Keratinocyte (primary cell): ENCODE measurements around the gene GPR173. TPM values are rescaled to one million over a fixed set of nuclear protein-coding genes. Genes with fewer than 3 reads are reported as not detected.
A peak's percentile ranks its signal among the peaks of the same experiment; 100 is the strongest.

Experiments
- DNase-seq: peaks from one replicate; pipeline ENCODE4 v3.0.0-alpha.2; 2011; ENCODE audit warnings: low read depth, missing footprints, low spot score
- FAIRE-seq: peaks from 2 replicates; lab custom pipeline; 2011; peaks lifted over from hg19 to GRCh38; lab: Jason Lieb, UNC
- H2AFZ ChIP-seq: 2 replicates; pipeline ENCODE4 v1.6.0; 2012; ENCODE audit warnings: low read length, control low read depth, inconsistent platforms; ENCODE audit not compliant: control insufficient read depth
- H3K27ac ChIP-seq: 2 replicates; pipeline ENCODE4 v1.5.1; 2011; ENCODE audit warnings: low read length; ENCODE audit not compliant: control insufficient read depth, insufficient read depth
- H3K27me3 ChIP-seq: 3 replicates; pipeline ENCODE4 v1.6.0; 2011; ENCODE audit warnings: low read length; ENCODE audit not compliant: control insufficient read depth, insufficient read depth; ENCODE audit errors: extremely low read depth
- H3K36me3 ChIP-seq, 2 experiments: 2 replicates in 1 of 2; 3 replicates in 1 of 2; pipeline ENCODE4 v1.5.1; 2011; ENCODE audit warnings: low read length in 2 of 2, mild to moderate bottlenecking in 1 of 2; ENCODE audit not compliant: control insufficient read depth in 2 of 2, insufficient read depth in 2 of 2; ENCODE audit errors: extremely low read depth in 1 of 2
- H3K4me1 ChIP-seq: 3 replicates; pipeline ENCODE4 v1.5.1; 2011; ENCODE audit warnings: low read length; ENCODE audit not compliant: control insufficient read depth, insufficient read depth; ENCODE audit errors: extremely low read depth
- H3K4me2 ChIP-seq: 3 replicates; pipeline ENCODE4 v1.6.0; 2011; ENCODE audit warnings: low read depth, low read length; ENCODE audit not compliant: control insufficient read depth, insufficient read depth; ENCODE audit errors: extremely low read depth
- H3K4me3 ChIP-seq, 3 experiments: fragments of 200-600 bp in 1 of 3; sonication (generic) in 1 of 3; 2 replicates in 2 of 3; 3 replicates in 1 of 3; pipeline ENCODE4 v1.5.1; 2011 to 2016; ENCODE audit warnings: low read length in 3 of 3, mild to moderate bottlenecking in 3 of 3, control low read depth in 2 of 3, inconsistent platforms in 1 of 3, low read depth in 1 of 3, mixed read lengths in 1 of 3, mixed run types in 1 of 3, moderate library complexity in 1 of 3; ENCODE audit not compliant: control insufficient read depth in 2 of 3, insufficient read depth in 2 of 3; ENCODE audit errors: extremely low read depth in 1 of 3
- H3K79me2 ChIP-seq: 2 replicates; pipeline ENCODE4 v1.6.0; 2012; ENCODE audit warnings: low read length; ENCODE audit not compliant: control insufficient read depth, insufficient read depth
- H3K9ac ChIP-seq: 3 replicates; pipeline ENCODE4 v1.6.0; 2011; ENCODE audit warnings: low read length; ENCODE audit not compliant: control insufficient read depth, insufficient read depth; ENCODE audit errors: extremely low read depth
- H3K9me1 ChIP-seq: 3 replicates; pipeline ENCODE4 v1.6.0; 2011; ENCODE audit warnings: low read length; ENCODE audit not compliant: control insufficient read depth, insufficient read depth; ENCODE audit errors: extremely low read depth
- H3K9me3 ChIP-seq: 2 replicates; pipeline ENCODE4 v1.5.1; 2012; ENCODE audit warnings: low read depth, low read length; ENCODE audit not compliant: control insufficient read depth
- H4K20me1 ChIP-seq: 3 replicates; pipeline ENCODE4 v1.6.0; 2011; ENCODE audit warnings: low read length; ENCODE audit not compliant: control insufficient read depth, insufficient read depth; ENCODE audit errors: extremely low read depth
- CTCF ChIP-seq, 3 experiments: IDR thresholded peaks in 1 of 3; conservative IDR thresholded peaks in 1 of 3; optimal IDR thresholded peaks in 1 of 3; 2 replicates in 2 of 3; 3 replicates in 1 of 3; pipeline versions ENCODE3 to v1.5.1; 2011; ENCODE audit warnings: low read length in 3 of 3, mild to moderate bottlenecking in 3 of 3, moderate library complexity in 2 of 3, control low read depth in 1 of 3, inconsistent platforms in 1 of 3; ENCODE audit not compliant: insufficient read depth in 2 of 3; ENCODE audit errors: extremely low read depth in 1 of 3
- EZH2 ChIP-seq: IDR thresholded peaks from one replicate; pipeline ENCODE4 v1.6.1; 2012; ENCODE audit warnings: inconsistent platforms, mild to moderate bottlenecking, low read length, moderate library complexity
- dilution Hi-C: fragments of 300-500 bp; cut with MboI; formaldehyde crosslinking; loops from one replicate; pipeline ENCODE4 v1.7.0; 2020; ENCODE audit warnings: low sequenced_read_pairs; ENCODE audit not compliant: extremely low pct_ligation_motif_present
- polyA plus RNA-seq, 5 experiments: library from polyadenylated mRNA; depleted of rRNA in 3 of 5; stranded (reverse) in 3 of 5; stranded (forward) in 1 of 5; unstranded in 1 of 5; fragments of >200 nt; gene quantifications; 1 replicate in 1 of 5; 2 replicates in 3 of 5; 3 replicates in 1 of 5; pipeline versions ENCODE4 v1.2.1 to v1.2.3, GENCODE V29; 2011 to 2012; ENCODE audit warnings: missing spikeins in 2 of 5, low read depth in 1 of 5, low replicate concordance in 1 of 5

The GPR173 gene
- polyA plus RNA-seq, 1 donor (not counting 4 experiments of a cell fraction or from before 2014, with no cell fraction given) = 0.08 TPM

- Histone ChIP-seq H3K27me3 (no peaks in the 10 kb centered on the region), H3K9ac (no peak overlapping the region), H3K4me1 (no peaks in the 10 kb centered on the region), H3K27ac (no peak overlapping the region), H3K9me1 (no peaks in the 10 kb centered on the region), H3K36me3 (no peaks in the 10 kb centered on the region), H4K20me1 (no peaks in the 10 kb centered on the region), H3K9me3 (no peaks in the 10 kb centered on the region), H3K79me2 (no peaks in the 10 kb centered on the region), H2AFZ (no peak overlapping the region), H3K4me3 (no peak overlapping the region), H3K4me2 (no peak overlapping the region)
- TF ChIP-seq EZH2 = no peak
- no peak for TF ChIP-seq CTCF (optimal IDR thresholded peaks at IDR 0.05 in 1 of 3, IDR thresholded peaks at IDR 0.05 in 1 of 3, conservative IDR thresholded peaks at IDR 0.05 in 1 of 3; ENCODE audit: extremely low read depth in 1 of 3, insufficient read depth in 2 of 3, low read length in 3 of 3)
- FAIRE-seq (no peak), DNase-seq (no peak)
- dilution Hi-C loops = no loop called here
These were observed 66.4 kb downstream of the GPR173 start for GRCh38 chrX:53114864-53115549.

- H3K36me3 ChIP-seq = no peaks in the 10 kb centered on the region
- H3K9me1 ChIP-seq = no peaks in the 10 kb centered on the region
- H3K4me3 ChIP-seq = no peak overlapping the region
- no peak overlapping the region for H3K27ac ChIP-seq
- FAIRE-seq (no peak), DNase-seq (no peak)
- H3K9me3 ChIP-seq = no peaks in the 10 kb centered on the region
- no peaks in the 10 kb centered on the region for H3K4me1 ChIP-seq
- no peaks in the 10 kb centered on the region for H4K20me1 ChIP-seq
- peak overlapping the region; percentile 22 for H3K4me2 ChIP-seq
- no peaks in the 10 kb centered on the region for H3K79me2 ChIP-seq
- H3K27me3 ChIP-seq = no peaks in the 10 kb centered on the region
- no peak for TF ChIP-seq CTCF (optimal IDR thresholded peaks at IDR 0.05 in 1 of 3, IDR thresholded peaks at IDR 0.05 in 1 of 3, conservative IDR thresholded peaks at IDR 0.05 in 1 of 3; ENCODE audit: extremely low read depth in 1 of 3, insufficient read depth in 2 of 3, low read length in 3 of 3)
- no peak for TF ChIP-seq EZH2
- dilution Hi-C loops = no loop called here
- no peak overlapping the region for H3K9ac ChIP-seq
- H2AFZ ChIP-seq = no peak overlapping the region
These were observed 66.9 kb downstream of the GPR173 start for GRCh38 chrX:53115550-53115874.
